IMR-90 (cell line): ENCODE results near the gene FHL2. TPM values are rescaled to one million over a fixed set of nuclear protein-coding genes. Genes with fewer than 3 reads are reported as not detected.

Experiments
- ATAC-seq: fragments of 200-7000 bp; cut with Tn5 transposase; 2 replicates; pipeline ENCODE4 v1.9.1; 2020; ENCODE audit warnings: low read depth, mild to moderate bottlenecking, moderate library complexity
- BruUV-seq: library from RNA; stranded (reverse); fragments of 400-500 nt; replicated peaks from 2 replicates; lab custom pipeline; 2021; lab: Mats Ljungman, UMichigan
- CTCF ChIA-PET: fragments of 300-600 bp; formaldehyde crosslinking; extraction: SDS; loops from one replicate; lab custom pipeline; 2021; ENCODE audit warnings: antibody characterized with exemption; lab: Yijun Ruan, JAX
- POLR2A ChIA-PET: fragments of 300-600 bp; sonication (Branson Sonifier 250); formaldehyde crosslinking; loops from one replicate; lab custom pipeline; 2022; ENCODE audit warnings: antibody characterized with exemption; ENCODE audit not compliant: unreplicated experiment; lab: Charles Lee
- DNase-seq: peaks from one replicate; pipeline ENCODE4 v3.0.0; 2013
- H2AFZ ChIP-seq: replicated peaks from 2 replicates; pipeline ENCODE3; 2013; ENCODE audit warnings: low read length, mild to moderate bottlenecking; ENCODE audit not compliant: poor library complexity
- H2AK5ac ChIP-seq: 2 replicates; pipeline ENCODE4 v1.6.1; 2013; ENCODE audit warnings: low read depth, low read length, inconsistent platforms
- H2AK9ac ChIP-seq: replicated peaks from 2 replicates; pipeline ENCODE3; 2013; ENCODE audit warnings: mild to moderate bottlenecking, low read depth, low read length, moderate library complexity; ENCODE audit not compliant: poor library complexity
- H2BK120ac ChIP-seq: 2 replicates; pipeline ENCODE4 v1.6.1; 2013; ENCODE audit warnings: low read depth, low read length, inconsistent platforms
- H2BK15ac ChIP-seq: 3 replicates; pipeline ENCODE4 v1.6.1; 2013; ENCODE audit warnings: low read depth, low read length, inconsistent platforms
- H2BK20ac ChIP-seq: 2 replicates; pipeline ENCODE4 v1.6.1; 2013; ENCODE audit warnings: low read depth, mild to moderate bottlenecking, inconsistent platforms, low read length, moderate library complexity
- H2BK5ac ChIP-seq: 2 replicates; pipeline ENCODE4 v1.6.1; 2013; ENCODE audit warnings: mild to moderate bottlenecking, low read depth, low read length, inconsistent platforms; ENCODE audit not compliant: poor library complexity, severe bottlenecking
- H3K14ac ChIP-seq: replicated peaks from 2 replicates; pipeline ENCODE4 v1.6.1; 2013; ENCODE audit warnings: low read depth, low read length, inconsistent platforms
- H3K18ac ChIP-seq: 2 replicates; pipeline ENCODE4 v1.6.1; 2013; ENCODE audit warnings: low read depth, low read length, control low read depth
- H3K23ac ChIP-seq: 2 replicates; pipeline ENCODE4 v1.6.1; 2013; ENCODE audit warnings: low read depth, low read length, inconsistent platforms
- H3K27ac ChIP-seq: 2 replicates; pipeline ENCODE4 v1.5.1; 2013; ENCODE audit warnings: mild to moderate bottlenecking, control low read depth, low read length; ENCODE audit not compliant: insufficient read depth
- H3K27me3 ChIP-seq: 2 replicates; pipeline ENCODE4 v1.6.1; 2013; ENCODE audit warnings: low read length; ENCODE audit not compliant: control insufficient read depth, insufficient read depth
- H3K36me3 ChIP-seq: 2 replicates; pipeline ENCODE4 v1.6.1; 2013; ENCODE audit warnings: low read length, mixed read lengths; ENCODE audit not compliant: control insufficient read depth, insufficient read depth
- H3K4ac ChIP-seq: 2 replicates; pipeline ENCODE4 v1.6.1; 2013; ENCODE audit warnings: low read depth, low read length, inconsistent platforms
- H3K4me1 ChIP-seq: 2 replicates; pipeline ENCODE4 v1.6.1; 2013; ENCODE audit warnings: low read length, mixed read lengths; ENCODE audit not compliant: control insufficient read depth, insufficient read depth
- H3K4me2 ChIP-seq: 2 replicates; pipeline ENCODE4 v1.6.1; 2013; ENCODE audit warnings: low read depth, mild to moderate bottlenecking, control low read depth, low read length, moderate library complexity
- H3K4me3 ChIP-seq: 2 replicates; pipeline ENCODE4 v1.5.1; 2013; ENCODE audit warnings: low read depth, mild to moderate bottlenecking, control low read depth, low read length, moderate library complexity; ENCODE audit not compliant: insufficient read depth
- H3K56ac ChIP-seq: 2 replicates; pipeline ENCODE4 v1.6.1; 2013; ENCODE audit warnings: low read length, inconsistent platforms; ENCODE audit not compliant: insufficient read depth; ENCODE audit errors: extremely low read depth
- H3K79me1 ChIP-seq, 2 experiments: 2 replicates each; pipeline ENCODE4 v1.6.1; 2013; ENCODE audit warnings: low read length in 2 of 2, inconsistent platforms in 1 of 2, low read depth in 1 of 2
- H3K9ac ChIP-seq: 2 replicates; pipeline ENCODE4 v1.6.1; 2013; ENCODE audit warnings: low read depth, low read length, control low read depth
- H3K9me1 ChIP-seq: 2 replicates; pipeline ENCODE4 v1.6.1; 2013; ENCODE audit warnings: low read length, inconsistent platforms; ENCODE audit not compliant: insufficient read depth
- H3K9me3 ChIP-seq: 2 replicates; pipeline ENCODE4 v1.6.1; 2013; ENCODE audit warnings: low read length; ENCODE audit not compliant: control insufficient read depth, insufficient read depth
- H4K20me1 ChIP-seq: 2 replicates; pipeline ENCODE4 v1.6.1; 2013; ENCODE audit warnings: low read length, inconsistent platforms; ENCODE audit not compliant: insufficient read depth
- H4K5ac ChIP-seq: 2 replicates; pipeline ENCODE4 v1.6.1; 2013; ENCODE audit warnings: mild to moderate bottlenecking, low read depth, low read length, control low read depth
- H4K8ac ChIP-seq, 2 experiments: 2 replicates each; pipeline ENCODE4 v1.6.1; 2013; ENCODE audit warnings: low read depth in 2 of 2, low read length in 2 of 2, control low read depth in 1 of 2, inconsistent platforms in 1 of 2
- H4K91ac ChIP-seq: 2 replicates; pipeline ENCODE4 v1.6.1; 2013; ENCODE audit warnings: low read depth, low read length, inconsistent platforms; ENCODE audit not compliant: insufficient read depth
- BHLHE40 ChIP-seq: fragments of 150-350 bp; IDR thresholded peaks from 2 replicates; pipeline ENCODE4 v1.6.1; 2016; ENCODE audit warnings: mild to moderate bottlenecking, low read depth, low read length
- CEBPB ChIP-seq: IDR thresholded peaks from 2 replicates; pipeline ENCODE4 v1.6.1; 2012; ENCODE audit warnings: low read depth, low read length, improper control_type of control experiment
- CHD1 ChIP-seq: IDR thresholded peaks from 2 replicates; pipeline ENCODE4 v1.6.1; 2012; ENCODE audit warnings: low read depth, low read length, improper control_type of control experiment
- FOS ChIP-seq: fragments of 150-350 bp; IDR thresholded peaks from 2 replicates; pipeline ENCODE4 v1.6.1; 2016; ENCODE audit warnings: low read depth, low read length
- MAFK ChIP-seq: IDR thresholded peaks from 2 replicates; pipeline ENCODE4 v1.6.1; 2012; ENCODE audit warnings: low read depth, low read length, improper control_type of control experiment
- NFE2L2 ChIP-seq: fragments of 150-350 bp; IDR thresholded peaks from 2 replicates; pipeline ENCODE4 v1.6.1; 2016; ENCODE audit warnings: low read depth, mild to moderate bottlenecking, low read length
- POLR2A ChIP-seq: IDR thresholded peaks from 2 replicates; pipeline ENCODE4 v1.6.1; 2012; ENCODE audit warnings: mild to moderate bottlenecking, low read depth, low read length
- RAD21 ChIP-seq: IDR thresholded peaks from 2 replicates; pipeline ENCODE4 v1.6.1; 2012; ENCODE audit warnings: low read length, improper control_type of control experiment
- RCOR1 ChIP-seq: IDR thresholded peaks from 2 replicates; pipeline ENCODE4 v1.6.1; 2012; ENCODE audit warnings: mild to moderate bottlenecking, low read length, improper control_type of control experiment; ENCODE audit not compliant: insufficient replicate concordance
- RFX5 ChIP-seq: IDR thresholded peaks from 2 replicates; pipeline ENCODE4 v1.8.0; 2012; ENCODE audit warnings: low read depth, mild to moderate bottlenecking, low read length, moderate library complexity
- SMC3 ChIP-seq: fragments of 150-350 bp; IDR thresholded peaks from 2 replicates; pipeline ENCODE4 v1.6.1; 2016; ENCODE audit warnings: low read depth, mild to moderate bottlenecking, antibody characterized with exemption, low read length, moderate library complexity
- WGBS, 2 experiments: methylation state at CpG; one replicate each; pipeline versions ENCODE4 v1.1.5 to v1.1.7; 2013; ENCODE audit warnings: missing lambda C conversion rate in 2 of 2; ENCODE audit not compliant: insufficient read length in 1 of 2; ENCODE audit errors: extremely low coverage in 2 of 2; 5-methylcytosine and 5-hydroxymethylcytosine counted together
- dilution Hi-C: fragments of 300-500 bp; cut with HindIII; formaldehyde crosslinking; loops from one replicate; pipeline ENCODE4 v1.14.3; 2018; ENCODE audit warnings: low sequenced_read_pairs; ENCODE audit not compliant: unreplicated experiment
- in situ Hi-C: fragments of 300-500 bp; cut with MboI; formaldehyde crosslinking; loops from 3 replicates; pipeline ENCODE4 v1.14.3; 2019; ENCODE audit warnings: low sequenced_read_pairs, inconsistent platforms, mixed read lengths
- intact Hi-C: fragments of 100-400 bp; cut with micrococcal nuclease; formaldehyde crosslinking; loops from 2 replicates; pipeline ENCODE4 v1.10.0; 2022
- polyA plus RNA-seq, 3 experiments: library from polyadenylated mRNA; depleted of rRNA; stranded (reverse); fragments of >200 nt; gene quantifications; 2 replicates each; pipeline ENCODE4 v1.2.3, GENCODE V29; 2012; ENCODE audit warnings: low replicate concordance in 1 of 3
- total RNA-seq: library from RNA; depleted of rRNA; stranded (reverse); fragments of >200 nt; gene quantifications from 2 replicates; pipeline ENCODE4 v1.2.3, GENCODE V29; 2012
- TF ChIP-seq, protein P1 (sequence below): fragments of 150-350 bp; IDR thresholded peaks from 2 replicates; pipeline ENCODE4 v1.6.1; 2017; ENCODE audit warnings: mild to moderate bottlenecking, antibody characterized with exemption, low read length, low read depth
- TF ChIP-seq, protein P2 (sequence below): conservative IDR thresholded peaks from 2 replicates; pipeline ENCODE4 v1.5.1; 2012; ENCODE audit warnings: mild to moderate bottlenecking, low read depth, low read length, improper control_type of control experiment

FHL2 gene
- total and polyA plus RNA-seq, 2 of the 4 experiments (the other 2 are of a cell fraction): 464 to 550 TPM

DNA sequence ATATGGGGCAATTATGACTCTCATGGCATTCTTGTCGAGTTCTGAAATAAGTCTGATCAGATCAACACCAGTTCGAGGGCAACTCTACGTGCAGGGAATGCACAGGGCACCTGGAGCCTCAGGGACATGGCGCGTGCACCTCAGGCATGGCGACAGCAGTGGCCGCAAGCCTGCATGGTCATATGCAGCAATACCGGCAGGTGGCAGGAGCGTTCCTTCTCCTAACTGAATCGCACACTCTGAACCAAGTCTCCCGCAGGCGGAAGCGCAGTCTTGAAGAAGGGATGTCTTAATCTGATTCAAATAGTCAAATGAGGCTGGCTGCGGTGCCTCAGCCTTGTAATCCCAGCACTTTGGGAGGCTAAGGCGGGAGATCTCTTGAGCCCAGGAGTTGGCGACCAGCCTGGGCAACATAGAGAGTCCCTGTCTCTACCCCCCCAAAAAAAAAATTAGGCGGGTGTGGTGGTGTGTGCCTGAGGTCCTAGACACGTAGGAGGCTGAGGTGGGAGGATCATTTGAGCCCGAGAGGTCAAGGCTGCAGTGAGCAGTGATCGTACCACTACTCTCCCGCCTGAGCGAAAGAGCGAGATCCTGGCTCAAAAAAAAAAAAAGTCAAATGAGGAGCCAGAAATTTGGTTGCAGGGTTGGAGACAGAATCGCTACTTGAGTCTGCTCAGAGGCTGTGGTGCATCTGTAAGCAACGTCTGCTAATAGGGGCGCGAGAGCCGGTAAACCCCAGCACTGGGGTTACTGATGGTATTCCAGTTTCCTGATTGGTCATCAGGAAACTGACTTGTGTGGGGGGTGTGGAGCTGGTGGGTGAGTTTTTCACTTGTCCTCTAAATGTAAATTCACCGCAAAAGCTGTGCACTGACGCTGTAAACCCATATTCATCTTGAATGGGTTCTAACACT is 28.8 kb downstream of the FHL2 start:
- Histone ChIP-seq H3K9me3 (no peaks in the 10 kb centered on the region), H3K79me1 (peaks cover 52 to 90% of the 10 kb centered on the region in 2 experiments), H3K36me3 (peaks cover 83% of the 10 kb centered on the region), H3K4ac (peak overlapping the region; percentile 48), H3K27ac (peak overlapping the region; percentile 35), H3K18ac (no peak overlapping the region), H4K5ac (no peak overlapping the region), H4K20me1 (peaks cover 64% of the 10 kb centered on the region), H3K9ac (no peak overlapping the region), H3K27me3 (no peaks in the 10 kb centered on the region), H2AK9ac (no peak overlapping the region), H3K23ac (no peak overlapping the region), H2AK5ac (peak overlapping the region; percentile 30; the same call in 1 of the 2 replicates), H4K8ac (peak overlapping the region in 1 of 2 experiments; percentile 31; a peak in 2 of 4 replicates), H2AFZ (peak overlapping the region; percentile 79), H4K91ac (no peak overlapping the region), H3K9me1 (peaks cover 21% of the 10 kb centered on the region), H3K4me1 (peaks cover 31% of the 10 kb centered on the region), H2BK5ac (peak overlapping the region; percentile 53), H3K14ac (peak overlapping the region; percentile 65), H2BK15ac (no peak overlapping the region), H3K4me2 (no peak overlapping the region), H3K4me3 (no peak overlapping the region), H3K56ac (no peak overlapping the region), H2BK20ac (no peak overlapping the region; the same call in 1 of the 2 replicates), H2BK120ac (peak overlapping the region; percentile 38)
- in situ Hi-C loops (loop anchor here (5.0 kb wide), 1 partner anchor 147 kb away; no protein-coding TSS in a partner anchor), dilution Hi-C loops (no loop called here), intact Hi-C loops (loop anchor here (1.0 kb wide), 1 partner anchor 151 kb away; no protein-coding TSS in a partner anchor)
- no TSS peak for BruUV-seq
- 42% methylated on average over 10 of the region's 30 CpGs; no CpG with 5 or more reads in 1 of the 2 experiments for WGBS, 2 experiments
- ChIA-PET POLR2A (no interaction called here), CTCF (interaction anchor here (0.8 to 1.5 kb wide), 3 partner anchors 14 to 152 kb away, joined by 4 to 9 read pairs (median 5); no protein-coding TSS in a partner anchor)
- ATAC-seq (peak; percentile 50), DNase-seq (peak; percentile 86)
- TF ChIP-seq, protein P1, sequence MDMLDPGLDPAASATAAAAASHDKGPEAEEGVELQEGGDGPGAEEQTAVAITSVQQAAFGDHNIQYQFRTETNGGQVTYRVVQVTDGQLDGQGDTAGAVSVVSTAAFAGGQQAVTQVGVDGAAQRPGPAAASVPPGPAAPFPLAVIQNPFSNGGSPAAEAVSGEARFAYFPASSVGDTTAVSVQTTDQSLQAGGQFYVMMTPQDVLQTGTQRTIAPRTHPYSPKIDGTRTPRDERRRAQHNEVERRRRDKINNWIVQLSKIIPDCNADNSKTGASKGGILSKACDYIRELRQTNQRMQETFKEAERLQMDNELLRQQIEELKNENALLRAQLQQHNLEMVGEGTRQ: no peak
- TF ChIP-seq RAD21 (peak; percentile 84), FOS (no peak), NFE2L2 (no peak), MAFK (no peak), CHD1 (no peak), SMC3 (peak; percentile 80), CEBPB (0 out of 2 replicates have a peak, but pooled peaks have one; percentile 20), RFX5 (no peak), BHLHE40 (peak; percentile 29; the same call in 1 of the 2 replicates), RCOR1 (no peak), POLR2A (no peak)
- TF ChIP-seq, protein P2, sequence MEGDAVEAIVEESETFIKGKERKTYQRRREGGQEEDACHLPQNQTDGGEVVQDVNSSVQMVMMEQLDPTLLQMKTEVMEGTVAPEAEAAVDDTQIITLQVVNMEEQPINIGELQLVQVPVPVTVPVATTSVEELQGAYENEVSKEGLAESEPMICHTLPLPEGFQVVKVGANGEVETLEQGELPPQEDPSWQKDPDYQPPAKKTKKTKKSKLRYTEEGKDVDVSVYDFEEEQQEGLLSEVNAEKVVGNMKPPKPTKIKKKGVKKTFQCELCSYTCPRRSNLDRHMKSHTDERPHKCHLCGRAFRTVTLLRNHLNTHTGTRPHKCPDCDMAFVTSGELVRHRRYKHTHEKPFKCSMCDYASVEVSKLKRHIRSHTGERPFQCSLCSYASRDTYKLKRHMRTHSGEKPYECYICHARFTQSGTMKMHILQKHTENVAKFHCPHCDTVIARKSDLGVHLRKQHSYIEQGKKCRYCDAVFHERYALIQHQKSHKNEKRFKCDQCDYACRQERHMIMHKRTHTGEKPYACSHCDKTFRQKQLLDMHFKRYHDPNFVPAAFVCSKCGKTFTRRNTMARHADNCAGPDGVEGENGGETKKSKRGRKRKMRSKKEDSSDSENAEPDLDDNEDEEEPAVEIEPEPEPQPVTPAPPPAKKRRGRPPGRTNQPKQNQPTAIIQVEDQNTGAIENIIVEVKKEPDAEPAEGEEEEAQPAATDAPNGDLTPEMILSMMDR: peak; percentile 76
